Ovary (tissue), 3 donors: ENCODE measurements around the gene BTBD9.

Experiments used
- CTCF ChIP-seq, 3 donors: fragments of 450-650 bp in 2 of 3; fragments of 200-600 bp in 1 of 3; IDR thresholded peaks; one replicate each; pipeline versions ENCODE4 v1.5.1 to v1.8.0; 2016 to 2022; ENCODE audit warnings: antibody characterized with exemption in 3 of 3, mild to moderate bottlenecking in 1 of 3
- EP300 ChIP-seq: sonication (generic); formaldehyde crosslinking; IDR thresholded peaks from one replicate; pipeline ENCODE4 v1.6.1; 2017; ENCODE audit warnings: antibody characterized with exemption
- POLR2A ChIP-seq: fragments of 450-650 bp; IDR thresholded peaks from one replicate; pipeline ENCODE4 v1.6.1; 2017; ENCODE audit warnings: antibody characterized with exemption, mild to moderate bottlenecking, moderate library complexity
- donor health status: DM: no; HTN: no; CAD: no.

GRCh38 chr6:38591439-38591838 is 48.3 kb downstream of the BTBD9 start:
- TF ChIP-seq POLR2A (no peak), CTCF (IDR thresholded peaks at IDR 0.05) (no peak), EP300 (no peak)
